ENCODE measurements around the gene ACSS3.
"Not testable (repeated sequence)": the region's sequence is repeated elsewhere in the genome, so short reads cannot be mapped to it uniquely, and the experiment has no call there.

Gene ACSS3

GRCh38 chr12:81208187-81208911, 130.5 kb downstream of the ACSS3 start:
- Histone ChIP-seq H3K79me1 (ENCODE audit: low read length) (no peaks in the 10 kb centered on the region), H3K9ac (ENCODE audit: low read length) (no peak overlapping the region), H4K8ac (ENCODE audit: low read depth, low read length) (no peak overlapping the region), H3K79me2 (ENCODE audit: control insufficient read depth, insufficient read depth, low read length, poor library complexity) (no peaks in the 10 kb centered on the region), H3K14ac (ENCODE audit: low read length) (no peak overlapping the region), H3K36me3 (ENCODE audit: control insufficient read depth in 1 of 2, insufficient read depth in 2 of 2, low read length in 2 of 2) (no peaks in the 10 kb centered on the region), H3K4me3 (ENCODE audit: low read depth, low read length) (no peak overlapping the region), H3K27me3 (ENCODE audit: insufficient read depth, low read length) (no peaks in the 10 kb centered on the region), H3K9me3 (ENCODE audit: insufficient read depth, low read depth, low read length) (no peaks in the 10 kb centered on the region), H2AK5ac (ENCODE audit: low read length) (no peak overlapping the region), H4K12ac (ENCODE audit: low read depth, low read length) (no peak overlapping the region), H3K4me2 (ENCODE audit: low read length) (no peak overlapping the region), H3K4ac (ENCODE audit: low read depth, low read length) (no peak overlapping the region), H2BK12ac (ENCODE audit: low read length) (no peak overlapping the region), H2BK120ac (ENCODE audit: insufficient read depth, low read length, poor library complexity) (no peak overlapping the region), H3K27ac (ENCODE audit: low read depth, low read length) (no peak overlapping the region), H4K91ac (ENCODE audit: low read depth, low read length) (no peak overlapping the region), H3K4me1 (ENCODE audit: control insufficient read depth in 1 of 2, insufficient read depth in 2 of 2, low read length in 2 of 2) (no peaks in the 10 kb centered on the region), H2AFZ (ENCODE audit: insufficient read depth, low read length, poor library complexity) (no peak overlapping the region), H3K23ac (ENCODE audit: low read length) (no peak overlapping the region), H3K18ac (ENCODE audit: low read length) (no peak overlapping the region), H2BK5ac (ENCODE audit: low read depth, low read length, poor library complexity) (no peak overlapping the region)
- DNase-seq = no peak
- WGBS (ENCODE audit: extremely low coverage, insufficient coverage, insufficient read length) = no CpG with 5 or more reads among the region's 9 CpGs

- H3K4ac ChIP-seq (ENCODE audit: low read depth, low read length) = no peak overlapping the region
- H3K27ac ChIP-seq (ENCODE audit: low read depth, low read length) = no peak overlapping the region
Measured at GRCh38 chr12:81209012-81209411, 131.1 kb downstream of the ACSS3 start.

GRCh38 chr12:81209772-81210225, 131.9 kb downstream of the ACSS3 start:
- H2BK5ac ChIP-seq (ENCODE audit: low read depth, low read length, poor library complexity); H3K4ac ChIP-seq (ENCODE audit: low read depth, low read length); H3K18ac ChIP-seq (ENCODE audit: low read length); H3K27ac ChIP-seq (ENCODE audit: low read depth, low read length); H4K12ac ChIP-seq (ENCODE audit: low read depth, low read length); H3K23ac ChIP-seq (ENCODE audit: low read length); H3K79me1 ChIP-seq (ENCODE audit: low read length); H3K4me3 ChIP-seq (ENCODE audit: low read depth, low read length); H3K4me2 ChIP-seq (ENCODE audit: low read length); H2AK5ac ChIP-seq (ENCODE audit: low read length); DNase-seq; H2AFZ ChIP-seq (ENCODE audit: insufficient read depth, low read length, poor library complexity); H3K79me2 ChIP-seq (ENCODE audit: control insufficient read depth, insufficient read depth, low read length, poor library complexity); H2BK120ac ChIP-seq (ENCODE audit: insufficient read depth, low read length, poor library complexity); H3K36me3 ChIP-seq (ENCODE audit: control insufficient read depth in 1 of 2, insufficient read depth in 2 of 2, low read length in 2 of 2); H3K4me1 ChIP-seq (ENCODE audit: control insufficient read depth in 1 of 2, insufficient read depth in 2 of 2, low read length in 2 of 2); H4K8ac ChIP-seq (ENCODE audit: low read depth, low read length); H2BK12ac ChIP-seq (ENCODE audit: low read length); H3K14ac ChIP-seq (ENCODE audit: low read length); H3K27me3 ChIP-seq (ENCODE audit: insufficient read depth, low read length); H3K9me3 ChIP-seq (ENCODE audit: insufficient read depth, low read depth, low read length); H3K9ac ChIP-seq (ENCODE audit: low read length); H4K91ac ChIP-seq (ENCODE audit: low read depth, low read length): not testable (repeated sequence)
- WGBS (ENCODE audit: extremely low coverage, insufficient coverage, insufficient read length) = no CpG with 5 or more reads among the region's 2 CpGs

More at GRCh38 chr12:81209012-81209411, 131.1 kb downstream of the ACSS3 start:
- Histone ChIP-seq H3K9ac (ENCODE audit: low read length) (no peak overlapping the region), H2AFZ (ENCODE audit: insufficient read depth, low read length, poor library complexity) (no peak overlapping the region), H2AK5ac (ENCODE audit: low read length) (no peak overlapping the region), H3K14ac (ENCODE audit: low read length) (no peak overlapping the region), H3K23ac (ENCODE audit: low read length) (no peak overlapping the region), H3K4me2 (ENCODE audit: low read length) (no peak overlapping the region), H4K91ac (ENCODE audit: low read depth, low read length) (no peak overlapping the region), H4K12ac (ENCODE audit: low read depth, low read length) (no peak overlapping the region), H4K8ac (ENCODE audit: low read depth, low read length) (no peak overlapping the region), H3K18ac (ENCODE audit: low read length) (no peak overlapping the region), H2BK12ac (ENCODE audit: low read length) (no peak overlapping the region), H3K27me3 (ENCODE audit: insufficient read depth, low read length) (no peaks in the 10 kb centered on the region), H2BK120ac (ENCODE audit: insufficient read depth, low read length, poor library complexity) (no peak overlapping the region), H3K4me1 (ENCODE audit: control insufficient read depth in 1 of 2, insufficient read depth in 2 of 2, low read length in 2 of 2) (no peaks in the 10 kb centered on the region), H3K79me2 (ENCODE audit: control insufficient read depth, insufficient read depth, low read length, poor library complexity) (no peaks in the 10 kb centered on the region), H3K79me1 (ENCODE audit: low read length) (no peaks in the 10 kb centered on the region), H3K36me3 (ENCODE audit: control insufficient read depth in 1 of 2, insufficient read depth in 2 of 2, low read length in 2 of 2) (no peaks in the 10 kb centered on the region), H3K9me3 (ENCODE audit: insufficient read depth, low read depth, low read length) (no peaks in the 10 kb centered on the region), H2BK5ac (ENCODE audit: low read depth, low read length, poor library complexity) (no peak overlapping the region), H3K4me3 (ENCODE audit: low read depth, low read length) (no peak overlapping the region)
- DNase-seq = no peak

GRCh38 chr12:81211306-81211705, 133.4 kb downstream of the ACSS3 start:
- no peak overlapping the region for H3K27ac ChIP-seq (ENCODE audit: low read depth, low read length)
- H3K18ac ChIP-seq (ENCODE audit: low read length) = no peak overlapping the region
- no peak overlapping the region for H3K4me2 ChIP-seq (ENCODE audit: low read length)
- no peaks in the 10 kb centered on the region for H3K4me1 ChIP-seq (ENCODE audit: control insufficient read depth in 1 of 2, insufficient read depth in 2 of 2, low read length in 2 of 2)
- no peak overlapping the region for H4K12ac ChIP-seq (ENCODE audit: low read depth, low read length)
- H3K9me3 ChIP-seq (ENCODE audit: insufficient read depth, low read depth, low read length) = no peaks in the 10 kb centered on the region
- H2BK12ac ChIP-seq (ENCODE audit: low read length) = no peak overlapping the region
- H2AK5ac ChIP-seq (ENCODE audit: low read length) = no peak overlapping the region
- no peak overlapping the region for H3K9ac ChIP-seq (ENCODE audit: low read length)
- DNase-seq = no peak
- no peak overlapping the region for H2BK120ac ChIP-seq (ENCODE audit: insufficient read depth, low read length, poor library complexity)
- H3K14ac ChIP-seq (ENCODE audit: low read length) = no peak overlapping the region
- H3K79me2 ChIP-seq (ENCODE audit: control insufficient read depth, insufficient read depth, low read length, poor library complexity) = no peaks in the 10 kb centered on the region
- H3K27me3 ChIP-seq (ENCODE audit: insufficient read depth, low read length) = no peaks in the 10 kb centered on the region
- WGBS (ENCODE audit: extremely low coverage, insufficient coverage, insufficient read length) = no CpG with 5 or more reads among the region's 1 CpG
- no peak overlapping the region for H3K4ac ChIP-seq (ENCODE audit: low read depth, low read length)
- no peak overlapping the region for H3K23ac ChIP-seq (ENCODE audit: low read length)
- no peaks in the 10 kb centered on the region for H3K79me1 ChIP-seq (ENCODE audit: low read length)
- no peak overlapping the region for H2AFZ ChIP-seq (ENCODE audit: insufficient read depth, low read length, poor library complexity)
- no peak overlapping the region for H2BK5ac ChIP-seq (ENCODE audit: low read depth, low read length, poor library complexity)
- no peaks in the 10 kb centered on the region for H3K36me3 ChIP-seq (ENCODE audit: control insufficient read depth in 1 of 2, insufficient read depth in 2 of 2, low read length in 2 of 2)
- H4K91ac ChIP-seq (ENCODE audit: low read depth, low read length) = no peak overlapping the region
- H3K4me3 ChIP-seq (ENCODE audit: low read depth, low read length) = no peak overlapping the region
- H4K8ac ChIP-seq (ENCODE audit: low read depth, low read length) = no peak overlapping the region
